Measurements from ENCODE around the gene EVL.

The EVL gene

DNA sequence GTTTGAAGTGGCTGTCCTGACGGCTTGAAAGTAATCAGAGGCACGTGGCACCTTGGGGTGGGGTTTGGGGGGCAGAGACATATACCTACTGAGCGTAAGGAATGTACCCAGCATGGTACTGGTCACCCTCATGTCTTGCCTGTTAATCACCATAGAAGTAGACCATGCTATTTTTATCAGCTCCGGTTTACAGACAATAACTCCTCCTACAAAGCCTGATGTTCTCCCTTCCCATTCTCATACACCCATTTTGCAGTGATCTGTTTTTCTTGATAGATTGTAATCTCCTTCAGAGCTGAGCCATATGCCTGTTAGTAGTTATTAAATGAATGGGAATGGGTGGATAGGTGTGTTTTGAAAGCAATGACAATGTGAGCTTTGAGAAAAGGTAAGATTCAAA lies 10.5 kb downstream of the EVL start:
- no peak for DNase-seq (ENCODE audit: low read depth)
- TF ChIP-seq, protein P1, sequence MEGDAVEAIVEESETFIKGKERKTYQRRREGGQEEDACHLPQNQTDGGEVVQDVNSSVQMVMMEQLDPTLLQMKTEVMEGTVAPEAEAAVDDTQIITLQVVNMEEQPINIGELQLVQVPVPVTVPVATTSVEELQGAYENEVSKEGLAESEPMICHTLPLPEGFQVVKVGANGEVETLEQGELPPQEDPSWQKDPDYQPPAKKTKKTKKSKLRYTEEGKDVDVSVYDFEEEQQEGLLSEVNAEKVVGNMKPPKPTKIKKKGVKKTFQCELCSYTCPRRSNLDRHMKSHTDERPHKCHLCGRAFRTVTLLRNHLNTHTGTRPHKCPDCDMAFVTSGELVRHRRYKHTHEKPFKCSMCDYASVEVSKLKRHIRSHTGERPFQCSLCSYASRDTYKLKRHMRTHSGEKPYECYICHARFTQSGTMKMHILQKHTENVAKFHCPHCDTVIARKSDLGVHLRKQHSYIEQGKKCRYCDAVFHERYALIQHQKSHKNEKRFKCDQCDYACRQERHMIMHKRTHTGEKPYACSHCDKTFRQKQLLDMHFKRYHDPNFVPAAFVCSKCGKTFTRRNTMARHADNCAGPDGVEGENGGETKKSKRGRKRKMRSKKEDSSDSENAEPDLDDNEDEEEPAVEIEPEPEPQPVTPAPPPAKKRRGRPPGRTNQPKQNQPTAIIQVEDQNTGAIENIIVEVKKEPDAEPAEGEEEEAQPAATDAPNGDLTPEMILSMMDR (conservative IDR thresholded peaks at IDR 0.05; ENCODE audit: control insufficient read depth, insufficient read depth, low read depth, low read length) = no peak
- H3K4me3 ChIP-seq (ENCODE audit: control insufficient read depth, low read depth, low read length) = no peak overlapping the region

DNA sequence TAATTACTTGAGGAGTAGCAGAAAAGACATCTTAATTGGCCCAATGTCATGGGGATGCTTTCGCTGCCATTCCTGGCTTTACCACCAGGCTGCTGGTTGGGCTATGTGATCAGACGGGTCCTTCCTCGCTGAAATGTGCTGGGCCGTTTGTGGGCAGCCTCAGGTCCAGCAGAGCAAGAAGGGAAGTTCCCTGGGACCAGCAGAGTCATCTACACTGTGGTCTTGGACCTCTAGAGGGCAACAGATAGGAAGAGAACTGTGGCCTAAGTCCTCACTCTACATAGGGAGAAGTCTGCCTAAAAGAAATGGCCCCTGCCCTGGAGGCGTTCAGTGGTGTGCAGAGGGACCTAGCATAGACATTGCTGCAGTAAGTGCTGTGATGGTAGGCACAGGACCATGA lies 10.9 kb downstream of the EVL start:
- DNase-seq (ENCODE audit: low read depth) = peak; percentile 57
- TF ChIP-seq, protein P1 (conservative IDR thresholded peaks at IDR 0.05; ENCODE audit: control insufficient read depth, insufficient read depth, low read depth, low read length) = peak; percentile 35
- no peak overlapping the region for H3K4me3 ChIP-seq (ENCODE audit: control insufficient read depth, low read depth, low read length)

DNA sequence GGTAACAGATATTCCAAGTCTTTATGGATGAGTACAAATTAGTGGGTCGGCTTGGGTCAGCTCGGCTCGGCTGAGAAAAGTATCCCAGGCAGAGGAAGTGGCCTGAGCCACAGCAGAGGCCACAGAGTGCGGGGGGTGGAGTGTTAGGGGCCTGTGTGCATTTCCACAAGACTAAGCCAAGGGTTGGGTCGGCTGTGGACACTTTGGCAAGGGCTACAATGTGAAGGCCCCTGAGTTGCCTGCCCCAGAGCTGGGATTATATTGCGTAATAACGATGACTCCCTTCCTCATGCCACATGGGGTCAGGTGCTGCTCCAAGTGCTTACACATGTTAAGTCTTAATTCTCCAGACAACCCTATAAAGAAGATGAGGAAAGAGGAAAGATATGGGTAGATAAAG lies 11.4 kb downstream of the EVL start:
- DNase-seq (ENCODE audit: low read depth) = peak; percentile 95
- TF ChIP-seq, protein P1 (conservative IDR thresholded peaks at IDR 0.05; ENCODE audit: control insufficient read depth, insufficient read depth, low read depth, low read length) = no peak

DNA sequence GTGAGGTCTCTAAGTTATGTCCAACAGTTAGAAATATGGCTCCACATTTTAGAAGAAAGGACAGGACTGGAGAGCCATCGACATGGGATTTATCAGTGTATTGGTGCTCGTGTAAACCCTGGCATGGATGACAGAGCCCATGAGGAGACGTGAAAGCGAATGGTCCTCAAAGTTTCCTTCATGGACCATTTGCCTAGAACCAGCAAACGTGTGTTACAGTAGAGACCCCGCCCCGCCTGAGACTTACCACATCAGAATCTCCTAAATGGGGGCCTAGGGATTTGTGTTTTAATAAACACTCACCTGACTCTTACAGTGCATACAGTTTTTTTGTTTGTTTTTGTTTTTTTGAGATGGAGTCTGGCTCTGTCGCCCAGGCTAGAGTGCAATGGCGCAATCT lies 12.2 kb downstream of the EVL start:
- TF ChIP-seq, protein P1 (conservative IDR thresholded peaks at IDR 0.05; ENCODE audit: control insufficient read depth, insufficient read depth, low read depth, low read length) = no peak
- H3K4me3 ChIP-seq (ENCODE audit: control insufficient read depth, low read depth, low read length) = no peak overlapping the region
- DNase-seq (ENCODE audit: low read depth) = no peak

More for the DNA sequence above, 11.4 kb downstream of the EVL start:
- no peak overlapping the region for H3K4me3 ChIP-seq (ENCODE audit: control insufficient read depth, low read depth, low read length)

DNA sequence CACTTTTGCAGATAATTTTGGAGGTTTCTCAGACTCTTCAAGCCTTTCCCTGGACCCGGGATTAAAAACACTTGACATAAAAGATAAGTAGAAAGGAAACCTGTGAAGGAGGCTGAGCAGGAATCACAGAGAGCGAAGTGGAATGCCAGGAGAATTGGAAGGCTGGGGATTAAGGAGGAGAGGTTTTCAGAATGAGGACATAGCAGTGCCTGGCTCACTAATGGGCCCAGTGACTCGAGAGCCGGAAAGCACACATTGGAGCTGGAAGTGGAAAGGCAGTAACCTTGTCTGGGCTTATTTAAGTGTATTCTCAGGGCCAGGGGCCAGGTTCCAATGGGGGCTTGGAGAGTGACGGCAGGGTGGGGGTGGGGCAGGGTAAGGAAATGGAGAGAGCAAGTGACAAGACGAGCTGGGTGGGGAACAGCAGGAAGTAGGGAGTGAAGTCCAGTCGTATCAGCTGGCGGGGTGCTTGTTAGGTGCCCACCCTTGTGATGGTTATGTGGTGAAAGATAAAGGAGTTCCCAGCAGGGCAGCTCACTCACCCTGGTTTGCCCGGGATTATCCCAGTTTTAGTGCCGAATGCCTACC lies 13.1 kb downstream of the EVL start:
- DNase-seq (ENCODE audit: low read depth) = no peak
- H3K4me3 ChIP-seq (ENCODE audit: control insufficient read depth, low read depth, low read length) = no peak overlapping the region
- TF ChIP-seq, protein P1 (conservative IDR thresholded peaks at IDR 0.05; ENCODE audit: control insufficient read depth, insufficient read depth, low read depth, low read length) = no peak

DNA sequence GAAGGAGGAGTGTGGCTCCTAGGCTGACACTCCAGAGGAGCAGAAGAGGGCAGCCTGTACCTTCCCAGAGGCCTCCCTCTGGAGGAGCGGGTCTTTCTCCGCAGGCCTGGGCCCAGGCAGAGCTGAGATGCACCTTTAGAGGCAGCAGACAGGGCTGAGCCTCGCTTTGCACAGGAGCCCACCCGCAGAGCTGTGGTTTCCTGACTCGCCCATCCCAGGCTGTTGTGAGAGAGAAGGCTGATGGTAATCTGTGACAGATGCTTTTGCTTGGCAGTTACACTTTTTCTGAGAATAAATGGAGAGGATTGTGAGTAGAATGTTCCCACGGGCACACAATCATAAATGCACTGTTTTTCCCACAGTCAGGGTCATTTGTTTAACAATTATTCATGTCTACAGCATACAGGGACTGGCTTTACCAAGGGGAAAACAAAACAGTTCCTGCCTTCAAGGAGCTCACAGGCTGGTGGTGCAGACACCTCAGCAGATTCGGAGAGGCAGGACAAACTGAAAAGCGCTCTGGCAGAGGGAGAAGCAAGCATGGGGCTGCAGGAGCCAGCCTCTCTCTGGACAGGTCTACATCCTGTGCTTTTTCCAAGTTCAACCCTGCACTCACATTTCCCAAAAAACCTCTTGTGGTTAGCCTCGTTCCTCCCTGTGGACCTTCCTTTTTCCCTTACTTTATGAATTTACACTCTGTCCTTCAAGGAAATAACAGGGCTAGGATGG lies 13.9 kb downstream of the EVL start:
- H3K4me3 ChIP-seq (ENCODE audit: control insufficient read depth, low read depth, low read length) = no peak overlapping the region
- DNase-seq (ENCODE audit: low read depth) = peak; percentile 86
- TF ChIP-seq, protein P1 (conservative IDR thresholded peaks at IDR 0.05; ENCODE audit: control insufficient read depth, insufficient read depth, low read depth, low read length) = no peak

Measured in fibroblast of mammary gland (primary cell).